Muscle layer of colon (tissue), 2 donors: Measurements from ENCODE around the gene P3H3.
"Not testable (repeated sequence)": the region's sequence is repeated elsewhere in the genome, so short reads cannot be mapped to it uniquely, and the experiment has no call there.

Experiments used
- H3K27ac ChIP-seq: one replicate; pipeline ENCODE4 v1.7.0; 2013; ENCODE audit warnings: low read depth, mild to moderate bottlenecking, low read length, moderate library complexity
- H3K27me3 ChIP-seq, 2 donors: one replicate each; pipeline ENCODE4 v1.7.0; 2013; ENCODE audit warnings: low read length in 2 of 2, mild to moderate bottlenecking in 2 of 2; ENCODE audit not compliant: insufficient read depth in 2 of 2, control insufficient read depth in 1 of 2
- H3K36me3 ChIP-seq: one replicate; pipeline ENCODE4 v1.7.0; 2013; ENCODE audit warnings: mild to moderate bottlenecking, low read length; ENCODE audit not compliant: insufficient read depth
- H3K4me1 ChIP-seq: one replicate; pipeline ENCODE4 v1.7.0; 2013; ENCODE audit warnings: mild to moderate bottlenecking, low read length; ENCODE audit not compliant: insufficient read depth
- H3K4me3 ChIP-seq, 2 donors: one replicate each; pipeline ENCODE4 v1.7.0; 2013; ENCODE audit warnings: low read length in 2 of 2, low read depth in 1 of 2, mild to moderate bottlenecking in 1 of 2, moderate library complexity in 1 of 2
- H3K9ac ChIP-seq: one replicate; pipeline ENCODE4 v1.7.0; 2013; ENCODE audit warnings: low read length
- H3K9me3 ChIP-seq: one replicate; pipeline ENCODE4 v1.7.0; 2013; ENCODE audit warnings: mild to moderate bottlenecking, low read length
- donor health status: abdominal sarcoma.
- donor health status: Adenocarcinoma of cecum.

Gene P3H3

DNA sequence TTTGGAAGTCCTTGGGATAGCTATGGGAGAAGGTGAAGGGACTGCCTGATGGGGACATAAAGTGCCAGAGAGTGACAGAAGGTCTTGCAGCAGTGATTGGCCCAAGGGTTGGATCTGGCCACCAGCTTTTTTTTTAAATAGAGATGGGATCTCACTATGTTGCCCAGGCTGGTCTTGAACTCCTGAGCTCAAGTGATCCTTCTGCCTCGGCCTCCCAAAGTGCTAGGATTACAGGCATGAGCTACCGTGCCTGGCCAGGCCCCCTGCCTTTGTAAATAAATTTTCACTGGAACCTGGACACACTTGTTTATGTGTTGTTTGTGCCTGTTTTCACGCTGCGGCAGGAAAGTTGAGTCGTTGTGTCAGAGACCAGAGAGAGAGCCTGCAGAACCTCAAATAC is 37.1 kb downstream of the P3H3 start:
- Histone ChIP-seq H3K4me1 (peaks cover 25% of the 10 kb centered on the region), H3K36me3 (peaks cover 60% of the 10 kb centered on the region)
- not testable (repeated sequence) for H3K4me3 ChIP-seq, H3K9ac ChIP-seq, H3K27ac ChIP-seq, H3K27me3 ChIP-seq, H3K9me3 ChIP-seq

DNA sequence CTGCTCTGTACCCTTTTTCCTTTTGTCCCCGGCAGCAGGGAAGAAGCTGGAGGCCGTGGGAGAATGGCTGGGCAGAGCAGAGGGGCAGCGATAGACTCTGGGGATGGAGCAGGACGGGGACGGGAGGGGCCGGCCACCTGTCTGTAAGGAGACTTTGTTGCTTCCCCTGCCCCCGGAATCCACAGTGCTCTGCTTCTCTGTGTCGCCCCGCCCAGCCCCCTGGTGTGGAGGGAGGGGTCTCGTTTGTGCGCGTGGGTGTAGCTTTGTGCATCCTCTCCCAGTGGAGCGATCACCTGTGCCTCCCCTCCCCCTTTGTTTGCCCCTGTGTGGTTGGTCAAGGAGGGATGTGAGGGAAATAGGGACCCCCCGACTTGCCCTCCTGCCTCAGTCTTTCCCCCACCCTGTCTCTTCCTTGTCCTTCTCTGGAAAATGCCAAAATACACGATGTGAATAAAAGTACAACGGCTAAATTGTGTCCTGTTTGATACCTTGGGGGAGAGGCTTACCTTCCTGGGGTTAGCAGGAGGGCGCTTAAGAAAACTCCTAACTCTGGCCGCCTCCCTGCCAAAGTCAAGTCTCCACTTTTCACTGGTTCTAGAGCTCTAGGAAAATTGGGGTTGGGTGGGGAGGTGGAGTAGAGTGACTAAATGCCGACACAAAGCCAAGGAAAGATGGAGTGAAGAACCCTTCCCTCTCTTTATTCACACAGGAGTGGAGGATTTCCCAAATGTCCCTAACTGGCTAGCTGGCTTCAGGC is 38.1 kb downstream of the P3H3 start:
- Histone ChIP-seq H3K9me3 (no peaks in the 10 kb centered on the region), H3K4me1 (peaks cover 27% of the 10 kb centered on the region), H3K4me3 (peak overlapping the region; percentile 28 to 61), H3K27me3 (no peaks in the 10 kb centered on the region), H3K36me3 (peaks cover 60% of the 10 kb centered on the region), H3K9ac (peak overlapping the region; percentile 59), H3K27ac (peak overlapping the region; percentile 80)

DNA sequence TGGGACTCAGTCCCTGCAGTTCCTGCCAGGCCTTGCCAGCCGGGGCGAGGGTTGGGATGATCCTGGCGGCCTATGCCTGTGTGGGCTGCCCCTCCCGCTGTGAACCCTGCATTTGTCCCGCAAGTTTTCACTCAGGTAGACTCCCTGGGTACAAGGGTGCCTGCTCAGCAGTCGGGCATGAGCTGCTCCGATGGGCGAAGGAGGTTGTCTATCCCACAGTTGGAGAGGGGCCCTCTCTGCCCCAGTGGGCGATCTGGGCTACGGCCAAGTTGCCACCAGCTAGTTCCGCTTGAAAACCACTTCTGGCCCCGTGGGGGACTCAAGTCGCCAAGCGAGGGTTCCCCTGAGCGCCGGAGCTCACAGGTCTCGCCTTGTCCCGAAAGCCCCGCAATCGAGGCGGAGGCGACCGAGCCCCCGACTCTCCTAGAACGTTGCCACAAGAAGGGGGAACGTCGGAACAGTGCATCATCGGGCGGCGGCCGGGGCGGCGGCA is 38.8 kb downstream of the P3H3 start:
- Histone ChIP-seq H3K4me3 (peak overlapping the region; percentile 28 to 61), H3K36me3 (peaks cover 56% of the 10 kb centered on the region)

DNA sequence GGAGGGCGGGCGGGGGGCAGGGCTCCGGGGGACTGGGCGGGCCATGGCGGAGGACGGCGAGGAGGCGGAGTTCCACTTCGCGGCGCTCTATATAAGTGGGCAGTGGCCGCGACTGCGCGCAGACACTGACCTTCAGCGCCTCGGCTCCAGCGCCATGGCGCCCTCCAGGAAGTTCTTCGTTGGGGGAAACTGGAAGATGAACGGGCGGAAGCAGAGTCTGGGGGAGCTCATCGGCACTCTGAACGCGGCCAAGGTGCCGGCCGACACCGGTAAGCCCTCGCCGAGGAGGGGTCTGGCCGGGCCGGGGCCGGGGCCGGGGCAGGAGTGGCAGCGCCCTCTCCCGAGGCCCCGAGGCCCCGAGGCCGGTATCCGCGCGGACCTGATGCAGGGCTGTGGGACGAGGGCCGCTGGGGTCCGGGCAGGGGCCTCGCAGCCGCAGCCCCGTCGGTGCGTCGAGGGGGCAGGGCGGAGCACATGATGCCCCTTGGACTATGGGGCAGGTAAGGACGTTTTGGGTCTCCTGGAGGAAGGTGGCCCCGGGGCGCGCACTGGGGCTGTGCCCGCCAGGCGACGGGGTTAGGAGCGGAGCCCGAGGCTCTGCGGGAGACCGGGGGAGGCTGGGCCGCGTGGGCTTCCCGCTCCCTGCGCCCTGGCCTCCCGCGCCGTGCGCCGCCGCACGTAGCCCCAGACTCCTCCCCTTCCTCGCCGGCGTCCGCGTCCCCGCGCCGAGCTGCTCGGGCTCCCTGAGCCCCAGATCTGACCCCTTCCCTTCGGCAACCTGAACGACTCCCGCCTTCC is 39.4 kb downstream of the P3H3 start, which contains the start of gene TPI1:
TSS of gene TPI1 (plus strand) at position 119 of the 798 bp plus-strand sequence. CDS start at position 155, 36 bp downstream.
- Histone ChIP-seq H3K4me1 (peaks cover 36% of the 10 kb centered on the region), H3K27me3 (no peaks in the 10 kb centered on the region), H3K36me3 (peaks cover 50% of the 10 kb centered on the region)

More for the DNA sequence above, 38.8 kb downstream of the P3H3 start:
- peak overlapping the region; percentile 80 for H3K27ac ChIP-seq
- H3K9ac ChIP-seq: peak overlapping the region; percentile 59
- peaks cover 33% of the 10 kb centered on the region for H3K4me1 ChIP-seq
- H3K9me3 ChIP-seq: no peaks in the 10 kb centered on the region
- H3K27me3 ChIP-seq: no peaks in the 10 kb centered on the region

DNA sequence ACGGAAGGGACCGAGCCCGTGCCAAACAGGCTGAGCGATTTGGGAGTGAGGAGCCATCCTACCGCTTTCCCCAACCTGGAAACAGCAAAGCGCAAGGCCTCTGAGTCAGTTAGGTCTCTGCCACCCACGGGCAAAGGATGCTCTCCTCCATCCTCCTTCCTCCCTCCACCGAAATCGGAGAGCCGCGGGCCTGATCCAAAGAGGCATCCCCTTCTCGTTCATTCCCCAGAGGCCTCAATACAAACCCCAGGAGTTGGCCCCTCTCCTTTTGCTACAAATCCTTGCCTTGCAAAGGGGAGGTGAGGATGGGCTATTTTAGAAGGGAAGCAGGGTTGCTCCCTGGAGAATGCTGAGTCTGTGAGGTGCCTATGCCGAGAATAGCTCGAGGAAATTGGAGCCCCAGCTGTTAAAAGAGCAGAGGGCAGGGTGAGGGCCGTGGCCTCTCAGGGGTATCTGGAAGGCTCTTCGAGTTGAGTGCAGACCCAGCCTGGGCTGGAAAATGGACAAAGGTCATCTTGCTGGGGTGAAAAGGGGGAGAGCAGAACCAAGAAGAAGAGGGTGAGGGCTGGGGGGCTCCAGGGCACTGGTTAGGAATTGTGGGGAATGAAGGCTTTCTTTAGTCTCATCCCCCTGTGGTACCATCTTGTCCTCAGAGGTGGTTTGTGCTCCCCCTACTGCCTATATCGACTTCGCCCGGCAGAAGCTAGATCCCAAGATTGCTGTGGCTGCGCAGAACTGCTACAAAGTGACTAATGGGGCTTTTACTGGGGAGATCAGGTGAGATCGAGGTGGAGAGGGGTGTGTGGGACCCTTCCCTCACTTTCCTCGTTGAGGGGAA is 40.2 kb downstream of the P3H3 start:
- peak overlapping the region; percentile 97 for H3K27ac ChIP-seq
- H3K9ac ChIP-seq: peak overlapping the region; percentile 85
- H3K4me3 ChIP-seq: peak overlapping the region; percentile 83 to 94
- H3K4me1 ChIP-seq: peaks cover 36% of the 10 kb centered on the region
- no peaks in the 10 kb centered on the region for H3K27me3 ChIP-seq
- no peaks in the 10 kb centered on the region for H3K9me3 ChIP-seq
- H3K36me3 ChIP-seq: peaks cover 42% of the 10 kb centered on the region

More for the DNA sequence above, 39.4 kb downstream of the P3H3 start, which contains the start of gene TPI1:
- H3K9me3 ChIP-seq: no peaks in the 10 kb centered on the region
- peak within 1 kb of the TSS; percentile 85 for H3K9ac ChIP-seq
- H3K27ac ChIP-seq: peak within 1 kb of the TSS; percentile 97
- peak within 1 kb of the TSS; percentile 83 to 94 for H3K4me3 ChIP-seq

- H3K27ac ChIP-seq: no peak overlapping the region
Measured at GRCh38 chr12:6869049-6870021, 41.1 kb downstream of the P3H3 start.

DNA sequence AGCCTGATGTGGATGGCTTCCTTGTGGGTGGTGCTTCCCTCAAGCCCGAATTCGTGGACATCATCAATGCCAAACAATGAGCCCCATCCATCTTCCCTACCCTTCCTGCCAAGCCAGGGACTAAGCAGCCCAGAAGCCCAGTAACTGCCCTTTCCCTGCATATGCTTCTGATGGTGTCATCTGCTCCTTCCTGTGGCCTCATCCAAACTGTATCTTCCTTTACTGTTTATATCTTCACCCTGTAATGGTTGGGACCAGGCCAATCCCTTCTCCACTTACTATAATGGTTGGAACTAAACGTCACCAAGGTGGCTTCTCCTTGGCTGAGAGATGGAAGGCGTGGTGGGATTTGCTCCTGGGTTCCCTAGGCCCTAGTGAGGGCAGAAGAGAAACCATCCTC is 42.1 kb downstream of the P3H3 start:
- H3K27ac ChIP-seq, H3K4me3 ChIP-seq, H3K9me3 ChIP-seq, H3K9ac ChIP-seq, H3K27me3 ChIP-seq: not testable (repeated sequence)
- Histone ChIP-seq H3K4me1 (peaks cover 36% of the 10 kb centered on the region), H3K36me3 (peaks cover 24% of the 10 kb centered on the region)

More at GRCh38 chr12:6869049-6870021, 41.1 kb downstream of the P3H3 start:
- H3K27me3 ChIP-seq: no peaks in the 10 kb centered on the region
- peaks cover 34% of the 10 kb centered on the region for H3K36me3 ChIP-seq
- H3K4me1 ChIP-seq: peaks cover 36% of the 10 kb centered on the region
- peak overlapping the region; percentile 85 for H3K9ac ChIP-seq
- H3K9me3 ChIP-seq: no peaks in the 10 kb centered on the region
- H3K4me3 ChIP-seq: peak overlapping the region in 1 of 2 donors; percentile 94

- H3K9me3 ChIP-seq: no peaks in the 10 kb centered on the region
- H3K4me3 ChIP-seq: peak overlapping the region in 1 of 2 donors; percentile 98
- H3K9ac ChIP-seq: peak overlapping the region; percentile 66
- peaks cover 24% of the 10 kb centered on the region for H3K36me3 ChIP-seq
- H3K4me1 ChIP-seq: peaks cover 36% of the 10 kb centered on the region
- peak overlapping the region; percentile 48 for H3K27ac ChIP-seq
- no peaks in the 10 kb centered on the region for H3K27me3 ChIP-seq
Measured at GRCh38 chr12:6871052-6871957, 43.1 kb downstream of the P3H3 start.

DNA sequence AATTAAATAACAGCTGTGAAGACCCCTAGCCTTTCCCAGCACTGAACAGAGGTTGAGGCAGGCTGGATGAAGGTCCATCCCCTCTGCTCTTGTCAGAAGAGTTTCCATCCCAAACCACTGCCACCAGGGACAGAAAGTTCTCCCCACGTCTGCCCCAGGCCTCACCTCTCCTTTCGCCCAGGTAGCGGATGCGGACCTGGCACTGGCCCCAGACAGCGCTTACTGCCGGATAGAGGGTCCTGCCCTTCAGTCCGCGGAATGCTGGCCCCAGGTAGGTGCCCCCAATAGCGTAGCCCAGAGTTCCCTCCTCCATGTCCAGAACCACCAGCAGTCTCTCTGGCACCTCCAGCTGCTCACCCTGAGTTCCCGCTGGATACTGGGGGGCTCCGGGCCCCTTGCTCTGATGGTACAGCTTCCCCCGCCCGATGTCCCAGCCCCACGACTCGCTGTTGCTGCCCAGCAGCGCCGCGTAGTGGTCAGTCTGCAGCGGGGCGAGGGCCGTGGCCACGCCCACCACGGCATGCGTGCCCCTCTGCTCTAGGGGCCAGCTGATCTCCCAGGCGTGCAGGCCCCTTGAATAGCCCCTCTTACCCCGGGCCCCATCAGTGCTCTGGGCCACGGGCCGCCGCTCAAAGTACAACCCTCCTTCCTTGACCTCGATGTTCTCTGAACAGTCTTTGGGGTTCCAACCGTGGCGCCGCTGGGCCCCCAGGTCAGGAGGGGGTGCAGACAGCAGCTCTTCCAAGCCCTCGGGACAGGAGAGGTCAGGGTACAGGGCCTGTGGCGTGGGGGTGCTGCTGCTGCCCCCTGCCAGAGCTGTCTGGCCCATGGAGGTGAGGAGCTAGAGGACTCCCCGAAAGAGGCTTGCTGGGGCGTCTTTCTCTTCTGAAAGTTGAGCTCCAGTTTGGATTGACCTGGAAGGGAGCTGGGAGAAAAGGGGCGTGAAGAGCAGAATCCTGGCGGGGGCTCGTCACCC is 44.2 kb downstream of the P3H3 start:
- peak overlapping the region; percentile 90 for H3K27ac ChIP-seq
- H3K36me3 ChIP-seq: peaks cover 24% of the 10 kb centered on the region
- peak overlapping the region; percentile 91 for H3K9ac ChIP-seq
- no peaks in the 10 kb centered on the region for H3K27me3 ChIP-seq
- H3K4me3 ChIP-seq: peak overlapping the region; percentile 92 to 98
- H3K4me1 ChIP-seq: peaks cover 30% of the 10 kb centered on the region
- no peaks in the 10 kb centered on the region for H3K9me3 ChIP-seq
